ENCODE data around the gene PLD4. TPM values are rescaled to one million over a fixed set of nuclear protein-coding genes. Genes with fewer than 3 reads are reported as not detected.

PLD4 gene
- total RNA-seq, 2 donors from 2014 or later = 1.2 to 5.4 TPM

DNA sequence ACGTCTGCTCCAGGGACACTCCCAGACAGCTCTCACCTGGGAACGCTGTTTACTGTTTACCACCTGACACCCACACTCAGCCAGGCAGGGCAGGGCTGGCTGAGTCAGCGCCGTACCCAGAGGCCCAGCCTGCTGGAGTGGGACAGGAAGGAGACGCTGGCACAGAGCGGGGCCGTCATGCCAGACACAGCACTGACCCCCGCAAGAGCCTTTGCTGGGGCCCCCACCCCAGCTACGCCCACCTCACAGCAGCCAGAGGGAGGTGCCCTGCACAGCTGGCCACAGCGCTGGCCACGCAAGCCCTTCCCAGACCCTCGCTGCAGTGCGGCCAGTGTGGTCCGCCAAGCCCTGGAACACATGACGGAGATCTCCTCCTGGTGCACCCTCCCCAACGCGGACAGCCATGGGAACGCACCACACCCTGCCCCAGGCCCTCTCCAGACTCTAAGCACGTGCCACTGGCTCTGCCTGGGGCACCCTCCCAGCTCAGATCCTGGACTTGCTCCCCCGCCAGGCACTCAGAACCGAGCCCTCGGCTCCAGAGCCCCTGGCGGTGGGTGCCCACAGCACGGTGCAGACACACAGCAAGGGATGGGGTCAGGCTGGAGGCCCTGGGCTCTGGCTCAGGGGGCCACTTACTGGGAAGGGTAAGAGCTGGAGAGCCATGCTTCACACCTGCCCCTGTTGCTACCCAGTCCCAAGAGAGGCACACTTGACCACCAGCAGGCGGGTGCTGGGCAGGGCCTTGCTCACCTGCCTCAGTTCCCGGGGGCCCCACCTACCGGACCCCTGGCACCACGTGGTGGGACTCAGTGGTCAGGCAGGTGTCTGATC is 47.8 kb downstream of the PLD4 start:
- intact Hi-C loops (cut with DNase I) = no loop called here
- H3K4me1 ChIP-seq (replicated peaks) = peaks cover 47% of the 10 kb centered on the region
- H3K27ac ChIP-seq = peak overlapping the region; percentile 72 to 83
- TF ChIP-seq POLR2A (IDR thresholded peaks at IDR 0.05) = peak; percentile 32
- TF ChIP-seq, protein P1, sequence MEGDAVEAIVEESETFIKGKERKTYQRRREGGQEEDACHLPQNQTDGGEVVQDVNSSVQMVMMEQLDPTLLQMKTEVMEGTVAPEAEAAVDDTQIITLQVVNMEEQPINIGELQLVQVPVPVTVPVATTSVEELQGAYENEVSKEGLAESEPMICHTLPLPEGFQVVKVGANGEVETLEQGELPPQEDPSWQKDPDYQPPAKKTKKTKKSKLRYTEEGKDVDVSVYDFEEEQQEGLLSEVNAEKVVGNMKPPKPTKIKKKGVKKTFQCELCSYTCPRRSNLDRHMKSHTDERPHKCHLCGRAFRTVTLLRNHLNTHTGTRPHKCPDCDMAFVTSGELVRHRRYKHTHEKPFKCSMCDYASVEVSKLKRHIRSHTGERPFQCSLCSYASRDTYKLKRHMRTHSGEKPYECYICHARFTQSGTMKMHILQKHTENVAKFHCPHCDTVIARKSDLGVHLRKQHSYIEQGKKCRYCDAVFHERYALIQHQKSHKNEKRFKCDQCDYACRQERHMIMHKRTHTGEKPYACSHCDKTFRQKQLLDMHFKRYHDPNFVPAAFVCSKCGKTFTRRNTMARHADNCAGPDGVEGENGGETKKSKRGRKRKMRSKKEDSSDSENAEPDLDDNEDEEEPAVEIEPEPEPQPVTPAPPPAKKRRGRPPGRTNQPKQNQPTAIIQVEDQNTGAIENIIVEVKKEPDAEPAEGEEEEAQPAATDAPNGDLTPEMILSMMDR (IDR thresholded peaks at IDR 0.05) = peak in 1 of 4 experiments; percentile 1
- peak; percentile 87 for TF ChIP-seq POLR2AphosphoS5 (IDR thresholded peaks at IDR 0.05)
- 46% methylated on average over 22 of the region's 28 CpGs for WGBS
- peak; percentile 82 for DNase-seq (ENCODE audit: low spot score)
- no peaks in the 10 kb centered on the region for H3K9me3 ChIP-seq
- no peaks in the 10 kb centered on the region for H3K27me3 ChIP-seq (replicated peaks; ENCODE audit: insufficient read depth)
- H3K4me3 ChIP-seq = no peak overlapping the region
- no peaks in the 10 kb centered on the region for H3K36me3 ChIP-seq

GRCh38 chr14:104973135-104973384 is 48.4 kb downstream of the PLD4 start:
- Histone ChIP-seq H3K4me3 (no peak overlapping the region), H3K36me3 (no peaks in the 10 kb centered on the region), H3K27ac (peak overlapping the region; percentile 72 to 83), H3K27me3 (replicated peaks; ENCODE audit: insufficient read depth) (no peaks in the 10 kb centered on the region), H3K9me3 (no peaks in the 10 kb centered on the region), H3K4me1 (replicated peaks) (peaks cover 42% of the 10 kb centered on the region)
- TF ChIP-seq POLR2A (IDR thresholded peaks at IDR 0.05) = no peak
- no peak for TF ChIP-seq POLR2AphosphoS5 (IDR thresholded peaks at IDR 0.05)
- TF ChIP-seq, protein P1 (IDR thresholded peaks at IDR 0.05) = no peak
- intact Hi-C loops (cut with DNase I) = no loop called here
- WGBS = 15% methylated on average over 10 of the region's 12 CpGs
- no peak for DNase-seq (ENCODE audit: low spot score)

DNA sequence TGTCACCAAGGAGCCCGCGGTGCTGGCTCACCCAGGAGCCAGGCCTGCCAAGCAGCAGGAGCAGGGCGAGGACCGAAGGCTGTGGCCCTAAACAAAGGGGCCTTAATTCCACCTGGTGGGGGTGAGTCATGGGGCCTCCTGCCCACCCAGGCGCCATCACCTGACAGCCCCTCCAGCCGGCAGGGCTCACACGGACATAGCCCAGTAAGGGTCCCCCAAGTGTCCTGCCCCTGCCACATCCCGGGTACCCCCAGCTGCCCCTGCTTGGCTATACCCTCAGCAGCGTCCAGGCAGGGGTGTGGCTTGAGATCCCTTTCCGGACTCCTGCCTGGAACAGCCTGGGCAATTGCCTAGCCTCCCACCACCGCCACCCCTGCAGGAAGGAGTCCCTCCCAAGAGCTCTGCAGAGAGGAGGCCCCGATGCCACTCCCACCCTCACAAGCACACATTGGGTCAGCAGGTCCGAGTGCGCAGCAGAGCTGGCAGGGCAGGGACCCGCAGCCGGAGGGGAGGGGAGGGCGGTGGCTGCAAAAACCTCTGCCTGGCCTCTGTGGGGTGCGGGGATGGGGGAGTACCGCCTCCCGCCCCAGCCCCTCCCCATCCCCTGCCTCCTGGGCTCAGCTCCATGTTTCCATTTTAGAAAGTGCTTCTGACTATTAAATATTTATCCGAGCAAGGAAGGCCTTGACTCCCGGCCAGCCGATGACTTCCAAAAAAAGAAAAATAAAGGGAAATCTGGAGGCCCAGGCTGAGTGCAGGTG is 48.9 kb downstream of the PLD4 start:
- no peaks in the 10 kb centered on the region for H3K27me3 ChIP-seq (replicated peaks; ENCODE audit: insufficient read depth)
- intact Hi-C loops (cut with DNase I) = no loop called here
- TF ChIP-seq POLR2A (IDR thresholded peaks at IDR 0.05) (no peak), POLR2AphosphoS5 (IDR thresholded peaks at IDR 0.05) (peak; percentile 65)
- no peak overlapping the region for H3K4me3 ChIP-seq
- peak overlapping the region; percentile 72 to 83 for H3K27ac ChIP-seq
- 9% methylated on average over 19 of the region's 23 CpGs for WGBS
- H3K9me3 ChIP-seq = no peaks in the 10 kb centered on the region
- H3K4me1 ChIP-seq (replicated peaks) = peaks cover 39% of the 10 kb centered on the region
- no peaks in the 10 kb centered on the region for H3K36me3 ChIP-seq
- peak; percentile 83 for DNase-seq (ENCODE audit: low spot score)

DNA sequence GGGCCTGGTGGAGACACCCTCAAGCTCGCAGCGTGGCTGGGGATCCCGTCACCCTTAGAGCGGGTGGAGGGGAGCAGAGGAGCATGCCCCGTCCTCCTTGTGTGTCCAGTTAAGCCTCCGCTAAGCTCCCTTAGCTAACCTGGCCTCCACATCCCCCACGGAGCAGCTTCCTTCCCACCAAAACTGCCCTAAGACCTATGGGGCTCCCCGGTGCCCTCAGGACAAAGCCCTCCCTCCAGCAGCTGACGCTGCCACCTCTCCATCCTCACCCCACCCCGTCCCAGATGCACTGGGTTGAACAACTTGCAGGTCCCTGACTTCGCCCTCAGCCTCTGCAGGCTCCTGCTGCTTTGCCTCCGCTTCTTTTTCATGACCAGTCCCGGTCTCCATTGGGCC is 49.5 kb downstream of the PLD4 start:
- Histone ChIP-seq H3K36me3 (no peaks in the 10 kb centered on the region), H3K4me3 (no peak overlapping the region), H3K27ac (peak overlapping the region; percentile 72 to 83), H3K9me3 (no peaks in the 10 kb centered on the region), H3K4me1 (replicated peaks) (peaks cover 39% of the 10 kb centered on the region), H3K27me3 (replicated peaks; ENCODE audit: insufficient read depth) (no peaks in the 10 kb centered on the region)
- DNase-seq (ENCODE audit: low spot score) = no peak
- WGBS = 50% methylated on average over 13 of the region's 13 CpGs
- intact Hi-C loops (cut with DNase I) = no loop called here
- TF ChIP-seq, protein P1 (IDR thresholded peaks at IDR 0.05) = no peak
- TF ChIP-seq POLR2AphosphoS5 (IDR thresholded peaks at IDR 0.05) = no peak
- no peak for TF ChIP-seq POLR2A (IDR thresholded peaks at IDR 0.05)

GRCh38 chr14:104974665-104975390 is 50.1 kb downstream of the PLD4 start:
- Histone ChIP-seq H3K4me3 (no peak overlapping the region), H3K9me3 (no peaks in the 10 kb centered on the region), H3K36me3 (no peaks in the 10 kb centered on the region), H3K4me1 (replicated peaks) (peaks cover 39% of the 10 kb centered on the region), H3K27me3 (replicated peaks; ENCODE audit: insufficient read depth) (no peaks in the 10 kb centered on the region), H3K27ac (peak overlapping the region in 1 of 2 donors; percentile 83)
- DNase-seq (ENCODE audit: low spot score) = no peak
- TF ChIP-seq POLR2A (IDR thresholded peaks at IDR 0.05) = no peak
- TF ChIP-seq, protein P1 (IDR thresholded peaks at IDR 0.05) = no peak
- no peak for TF ChIP-seq POLR2AphosphoS5 (IDR thresholded peaks at IDR 0.05)
- intact Hi-C loops (cut with DNase I) = no loop called here
- WGBS = 95% methylated on average over 14 of the region's 14 CpGs
